Upper lobe of left lung (tissue), 4 donors: ENCODE measurements around the gene ATP6V1B1.

Experiments used
- POLR2AphosphoS5 ChIP-seq, 2 donors: sonication (generic); formaldehyde crosslinking; IDR thresholded peaks; one replicate each; pipeline ENCODE4 v1.5.1; 2017; ENCODE audit warnings: antibody characterized with exemption in 2 of 2
- TF ChIP-seq, protein P1 (sequence below), 6 experiments: fragments of 450-650 bp in 4 of 6; fragments of 200-600 bp in 2 of 6; sonication (generic) in 2 of 6; IDR thresholded peaks; one replicate each; pipeline ENCODE4 v1.5.1; 2016 to 2019; ENCODE audit warnings: antibody characterized with exemption in 6 of 6

DNA sequence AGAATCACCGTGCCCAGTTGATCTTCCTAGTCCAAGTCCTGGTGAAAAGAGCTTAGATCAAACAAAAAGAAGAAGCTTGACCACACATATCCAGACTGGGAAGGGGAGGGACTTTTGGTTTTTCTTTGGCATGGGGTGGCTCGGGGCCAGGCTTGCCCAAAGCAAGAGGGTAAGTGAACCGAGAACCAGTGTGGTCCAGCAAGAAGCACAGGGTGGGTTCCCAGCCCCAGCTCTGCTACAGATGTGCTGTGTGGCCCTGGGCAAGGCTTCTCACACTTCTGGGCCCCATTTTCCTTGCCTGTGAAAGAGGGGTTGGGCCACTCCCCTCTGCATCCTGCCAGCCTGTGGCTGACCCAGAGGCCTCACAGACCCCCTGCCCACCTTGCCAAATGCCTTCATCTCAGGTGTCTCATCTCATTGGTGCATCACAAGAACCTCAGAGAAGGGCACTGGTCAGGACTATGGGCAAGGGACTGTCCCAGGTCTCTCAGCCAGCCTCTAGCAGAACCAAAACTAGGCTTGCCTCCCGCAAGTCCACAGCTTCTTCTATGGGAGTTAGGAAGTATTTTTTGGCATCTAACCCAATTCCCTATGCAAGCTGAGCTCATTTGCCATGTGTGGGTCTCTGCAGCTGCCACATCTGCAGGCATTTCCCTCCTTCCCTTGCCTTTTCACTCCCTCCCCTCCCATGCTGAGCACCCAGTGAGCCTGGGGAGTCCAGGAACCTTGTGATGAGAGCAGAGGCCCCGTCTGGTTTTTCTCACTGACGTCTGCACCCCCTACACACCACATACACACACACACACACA is 6.9 kb downstream of the ATP6V1B1 start:
- TF ChIP-seq, protein P1, sequence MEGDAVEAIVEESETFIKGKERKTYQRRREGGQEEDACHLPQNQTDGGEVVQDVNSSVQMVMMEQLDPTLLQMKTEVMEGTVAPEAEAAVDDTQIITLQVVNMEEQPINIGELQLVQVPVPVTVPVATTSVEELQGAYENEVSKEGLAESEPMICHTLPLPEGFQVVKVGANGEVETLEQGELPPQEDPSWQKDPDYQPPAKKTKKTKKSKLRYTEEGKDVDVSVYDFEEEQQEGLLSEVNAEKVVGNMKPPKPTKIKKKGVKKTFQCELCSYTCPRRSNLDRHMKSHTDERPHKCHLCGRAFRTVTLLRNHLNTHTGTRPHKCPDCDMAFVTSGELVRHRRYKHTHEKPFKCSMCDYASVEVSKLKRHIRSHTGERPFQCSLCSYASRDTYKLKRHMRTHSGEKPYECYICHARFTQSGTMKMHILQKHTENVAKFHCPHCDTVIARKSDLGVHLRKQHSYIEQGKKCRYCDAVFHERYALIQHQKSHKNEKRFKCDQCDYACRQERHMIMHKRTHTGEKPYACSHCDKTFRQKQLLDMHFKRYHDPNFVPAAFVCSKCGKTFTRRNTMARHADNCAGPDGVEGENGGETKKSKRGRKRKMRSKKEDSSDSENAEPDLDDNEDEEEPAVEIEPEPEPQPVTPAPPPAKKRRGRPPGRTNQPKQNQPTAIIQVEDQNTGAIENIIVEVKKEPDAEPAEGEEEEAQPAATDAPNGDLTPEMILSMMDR (IDR thresholded peaks at IDR 0.05) = no peak
- no peak for TF ChIP-seq POLR2AphosphoS5 (IDR thresholded peaks at IDR 0.05)
